Mucosa of stomach (tissue), 1 donor: ENCODE data around the gene MOB1A.

Source experiments
- H3K27me3 ChIP-seq: one replicate; pipeline ENCODE4 v1.7.0; 2013; ENCODE audit warnings: mild to moderate bottlenecking, low read length; ENCODE audit not compliant: control insufficient read depth, insufficient read depth
- H3K36me3 ChIP-seq: one replicate; pipeline ENCODE4 v1.7.0; 2013; ENCODE audit warnings: low read length; ENCODE audit not compliant: control insufficient read depth, insufficient read depth
- H3K4me1 ChIP-seq: one replicate; pipeline ENCODE4 v1.7.0; 2013; ENCODE audit warnings: mild to moderate bottlenecking, low read length; ENCODE audit not compliant: control insufficient read depth, insufficient read depth
- H3K4me3 ChIP-seq: one replicate; pipeline ENCODE4 v1.7.0; 2013; ENCODE audit warnings: low read length
- H3K9ac ChIP-seq: one replicate; pipeline ENCODE4 v1.7.0; 2013; ENCODE audit warnings: mild to moderate bottlenecking, low read length, moderate library complexity
- H3K9me3 ChIP-seq: one replicate; pipeline ENCODE4 v1.7.0; 2013; ENCODE audit warnings: mild to moderate bottlenecking, low read length, moderate library complexity; ENCODE audit not compliant: control insufficient read depth
- donor health status: Pancreatic carcinoma.

MOB1A gene

DNA sequence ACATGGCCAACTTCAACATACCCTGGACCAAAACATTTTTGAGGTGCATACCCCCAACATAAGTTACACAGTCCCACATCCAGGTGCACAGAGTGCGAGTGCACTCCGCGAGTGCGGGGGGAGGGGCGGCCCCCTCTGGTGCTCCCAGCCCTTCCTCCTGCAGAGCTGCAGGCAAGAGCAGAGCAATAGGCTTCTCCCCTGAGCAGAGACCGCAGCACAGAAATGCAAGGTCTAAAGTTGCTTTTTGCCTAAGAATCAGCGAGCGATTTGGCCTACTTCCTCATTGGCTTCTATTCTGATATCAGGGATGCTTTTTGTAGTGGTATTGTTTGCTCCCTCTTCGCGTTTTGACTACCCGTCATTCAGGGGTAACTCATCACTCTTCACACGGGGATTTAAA, 71.6 kb downstream of the MOB1A start:
- H3K27me3 ChIP-seq = no peaks in the 10 kb centered on the region
- H3K4me1 ChIP-seq = no peaks in the 10 kb centered on the region
- H3K4me3 ChIP-seq = no peak overlapping the region
- no peaks in the 10 kb centered on the region for H3K9me3 ChIP-seq
- no peak overlapping the region for H3K9ac ChIP-seq
- no peaks in the 10 kb centered on the region for H3K36me3 ChIP-seq

DNA sequence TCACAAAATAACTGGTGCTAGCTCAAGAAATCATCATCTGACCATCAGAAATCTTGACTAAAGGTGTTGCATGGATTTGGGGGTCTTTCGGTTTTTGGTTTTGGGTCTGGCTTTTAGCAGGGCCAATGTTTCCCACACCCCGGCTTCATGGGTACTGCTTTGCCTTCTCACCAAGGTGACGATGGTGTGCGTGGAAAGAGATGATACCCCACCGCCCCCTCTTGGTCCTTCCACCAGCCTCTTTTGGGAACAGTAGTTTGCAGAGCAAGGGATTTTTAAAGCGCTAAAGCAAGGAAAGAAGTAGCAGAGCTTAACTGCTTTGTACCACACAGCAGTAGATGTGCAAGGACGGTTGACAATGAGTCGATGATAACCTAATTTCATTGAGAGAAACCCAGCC, 73.3 kb downstream of the MOB1A start:
- Histone ChIP-seq H3K4me3 (no peak overlapping the region), H3K4me1 (no peaks in the 10 kb centered on the region), H3K9me3 (no peaks in the 10 kb centered on the region), H3K9ac (no peak overlapping the region), H3K36me3 (peaks cover 5% of the 10 kb centered on the region), H3K27me3 (no peaks in the 10 kb centered on the region)

DNA sequence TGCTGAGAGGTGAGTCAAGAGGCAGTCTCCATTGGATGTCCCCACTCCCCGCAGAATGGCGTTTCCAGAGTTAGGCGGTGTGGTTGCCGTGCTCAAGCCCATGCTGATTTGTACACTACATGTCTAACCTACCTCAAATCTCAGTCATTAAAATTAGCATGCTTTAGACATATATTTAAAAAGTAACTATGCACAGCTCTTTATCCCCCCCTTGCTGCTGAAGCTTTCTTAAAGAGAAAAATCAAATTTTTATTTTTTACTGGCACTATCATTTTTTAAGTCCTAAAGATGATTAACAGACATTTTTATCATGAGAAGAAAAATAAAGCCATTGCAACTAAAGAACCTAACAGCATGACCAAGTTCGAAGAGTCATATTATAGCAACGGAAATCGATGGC, 73.8 kb downstream of the MOB1A start:
- H3K27me3 ChIP-seq = no peaks in the 10 kb centered on the region
- no peak overlapping the region for H3K4me3 ChIP-seq
- no peaks in the 10 kb centered on the region for H3K9me3 ChIP-seq
- H3K4me1 ChIP-seq = peaks cover 3% of the 10 kb centered on the region
- no peak overlapping the region for H3K9ac ChIP-seq
- H3K36me3 ChIP-seq = peaks cover 9% of the 10 kb centered on the region

DNA sequence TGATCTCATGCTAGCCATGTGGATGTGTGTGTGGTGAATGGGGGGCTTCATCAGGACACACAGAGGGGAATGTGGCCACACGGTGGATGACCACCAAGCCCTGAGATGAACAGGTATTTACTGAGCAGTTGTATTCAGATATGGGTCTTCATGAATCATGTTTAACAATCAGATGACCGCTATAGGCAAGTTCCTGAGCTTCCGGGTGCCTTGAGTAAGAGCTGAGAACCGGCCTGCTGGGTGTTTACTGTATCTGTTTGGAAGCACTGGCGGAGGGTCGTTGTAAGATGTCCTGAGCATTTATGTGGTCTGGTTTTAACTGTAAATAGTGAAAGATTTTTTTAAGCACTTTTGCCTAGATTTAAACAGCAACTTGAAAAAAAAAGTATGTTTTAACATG, 74.9 kb downstream of the MOB1A start:
- peaks cover 8% of the 10 kb centered on the region for H3K4me1 ChIP-seq
- H3K9me3 ChIP-seq = no peaks in the 10 kb centered on the region
- no peaks in the 10 kb centered on the region for H3K27me3 ChIP-seq
- no peak overlapping the region for H3K9ac ChIP-seq
- no peak overlapping the region for H3K4me3 ChIP-seq
- peaks cover 15% of the 10 kb centered on the region for H3K36me3 ChIP-seq
